ENCODE data around the gene VMAC.

VMAC gene

GRCh38 chr19:5947435-5947834, 42.8 kb downstream of the VMAC start:
- TF ChIP-seq CTCF (conservative IDR thresholded peaks at IDR 0.05), result no peak
- no peak overlapping the region for H3K27ac ChIP-seq

GRCh38 chr19:5948752-5949564, 44.3 kb downstream of the VMAC start:
- H3K27ac ChIP-seq, result no peak overlapping the region
- TF ChIP-seq CTCF (conservative IDR thresholded peaks at IDR 0.05), result no peak

- TF ChIP-seq CTCF (conservative IDR thresholded peaks at IDR 0.05), result no peak
- H3K27ac ChIP-seq, result no peak overlapping the region
Measured at GRCh38 chr19:5949792-5950305, 45.2 kb downstream of the VMAC start.

GRCh38 chr19:5950741-5951140, 46.1 kb downstream of the VMAC start:
- no peak overlapping the region for H3K27ac ChIP-seq
- TF ChIP-seq CTCF (conservative IDR thresholded peaks at IDR 0.05), result no peak

GRCh38 chr19:5951338-5951861, 46.7 kb downstream of the VMAC start:
- no peak for TF ChIP-seq CTCF (conservative IDR thresholded peaks at IDR 0.05)
- no peak overlapping the region for H3K27ac ChIP-seq

GRCh38 chr19:5952193-5953029, 47.7 kb downstream of the VMAC start:
- H3K27ac ChIP-seq, result no peak overlapping the region
- no peak for TF ChIP-seq CTCF (conservative IDR thresholded peaks at IDR 0.05)

- no peak overlapping the region for H3K27ac ChIP-seq
- no peak for TF ChIP-seq CTCF (conservative IDR thresholded peaks at IDR 0.05)
Measured at GRCh38 chr19:5953030-5953589, 48.4 kb downstream of the VMAC start.

Data from VCaP (cell line).